Suprapubic skin (tissue), 4 donors: Measurements from ENCODE around the gene RC3H2. TPM values are rescaled to one million over a fixed set of nuclear protein-coding genes. Genes with fewer than 3 reads are reported as not detected.

Experiments used
- DNase-seq, 2 donors: peaks; one replicate each; pipeline ENCODE4 v3.0.0-alpha.2; 2019; ENCODE audit warnings: low spot score in 2 of 2
- H3K27ac ChIP-seq: fragments of 200-600 bp; sonication (generic); one replicate; pipeline ENCODE4 v1.5.1; 2019
- H3K27me3 ChIP-seq: fragments of 200-600 bp; sonication (generic); one replicate; pipeline ENCODE4 v1.5.1; 2019
- H3K36me3 ChIP-seq: fragments of 200-600 bp; sonication (generic); one replicate; pipeline ENCODE4 v1.5.1; 2019
- H3K4me1 ChIP-seq: fragments of 200-600 bp; sonication (generic); one replicate; pipeline ENCODE4 v1.5.1; 2019
- H3K4me3 ChIP-seq: fragments of 200-600 bp; sonication (generic); one replicate; pipeline ENCODE4 v1.5.1; 2019; ENCODE audit warnings: mild to moderate bottlenecking
- H3K9me3 ChIP-seq: fragments of 200-600 bp; sonication (generic); one replicate; pipeline ENCODE4 v1.5.1; 2019
- CTCF ChIP-seq, 2 donors: fragments of 200-600 bp in 1 of 2; fragments of 450-650 bp in 1 of 2; sonication (generic) in 1 of 2; IDR thresholded peaks; one replicate each; pipeline ENCODE4 v1.5.1; 2016 to 2019; ENCODE audit warnings: antibody characterized with exemption in 2 of 2, mild to moderate bottlenecking in 1 of 2, moderate library complexity in 1 of 2
- EP300 ChIP-seq: sonication (generic); formaldehyde crosslinking; IDR thresholded peaks from one replicate; pipeline ENCODE4 v1.6.1; 2017; ENCODE audit warnings: antibody characterized with exemption
- POLR2A ChIP-seq, 2 donors: fragments of 450-650 bp; IDR thresholded peaks; one replicate each; pipeline ENCODE4 v1.6.1; 2017; ENCODE audit warnings: antibody characterized with exemption in 2 of 2, mild to moderate bottlenecking in 2 of 2, moderate library complexity in 2 of 2
- POLR2AphosphoS5 ChIP-seq, 3 donors: sonication (generic); formaldehyde crosslinking; IDR thresholded peaks; one replicate each; pipeline ENCODE4 v1.6.1; 2017; ENCODE audit warnings: antibody characterized with exemption in 3 of 3
- WGBS: methylation state at CpG from one replicate; pipeline ENCODE4 v1.1.5; 2018; 5-methylcytosine and 5-hydroxymethylcytosine counted together
- total RNA-seq, 4 donors: library from RNA; depleted of rRNA; stranded (reverse); fragments of >200 nt; gene quantifications; one replicate each; pipeline ENCODE4 v1.1.0, GENCODE V29; 2016

Gene RC3H2
- total RNA-seq, 4 donors from 2014 or later = 24.2 to 59.2 (median 28.6) TPM

GRCh38 chr9:122948313-122948712, 43.2 kb upstream of the RC3H2 start:
- no peaks in the 10 kb centered on the region for H3K27me3 ChIP-seq
- H3K9me3 ChIP-seq = no peaks in the 10 kb centered on the region
- H3K36me3 ChIP-seq = no peaks in the 10 kb centered on the region
- 76% methylated on average over 3 of the region's 3 CpGs for WGBS
- no peak for TF ChIP-seq EP300
- TF ChIP-seq CTCF (IDR thresholded peaks at IDR 0.05) = no peak
- no peak for TF ChIP-seq POLR2AphosphoS5 (IDR thresholded peaks at IDR 0.05)
- TF ChIP-seq POLR2A (IDR thresholded peaks at IDR 0.05) = no peak
- H3K4me3 ChIP-seq = no peak overlapping the region
- peaks cover 26% of the 10 kb centered on the region for H3K4me1 ChIP-seq
- H3K27ac ChIP-seq = no peak overlapping the region
- DNase-seq = no peak

- no peaks in the 10 kb centered on the region for H3K9me3 ChIP-seq
- H3K27me3 ChIP-seq = no peaks in the 10 kb centered on the region
- H3K27ac ChIP-seq = no peak overlapping the region
- DNase-seq = no peak
- no peaks in the 10 kb centered on the region for H3K36me3 ChIP-seq
- TF ChIP-seq POLR2A (IDR thresholded peaks at IDR 0.05) = no peak
- no peak for TF ChIP-seq EP300
- TF ChIP-seq POLR2AphosphoS5 (IDR thresholded peaks at IDR 0.05) = no peak
- no peak for TF ChIP-seq CTCF (IDR thresholded peaks at IDR 0.05)
- 71% methylated on average over 1 of the region's 1 CpG for WGBS
- no peak overlapping the region for H3K4me3 ChIP-seq
- peaks cover 39% of the 10 kb centered on the region for H3K4me1 ChIP-seq
Observed at GRCh38 chr9:122946461-122947005, 41.4 kb upstream of the RC3H2 start.

GRCh38 chr9:122944960-122945888, 40.1 kb upstream of the RC3H2 start:
- Histone ChIP-seq H3K36me3 (no peaks in the 10 kb centered on the region), H3K9me3 (no peaks in the 10 kb centered on the region), H3K27ac (no peak overlapping the region), H3K27me3 (no peaks in the 10 kb centered on the region), H3K4me3 (no peak overlapping the region), H3K4me1 (peaks cover 43% of the 10 kb centered on the region)
- no peak for DNase-seq
- TF ChIP-seq EP300 (no peak), POLR2AphosphoS5 (IDR thresholded peaks at IDR 0.05) (no peak), CTCF (IDR thresholded peaks at IDR 0.05) (no peak)
- 59% methylated on average over 4 of the region's 4 CpGs for WGBS

GRCh38 chr9:122941582-122942234, 36.5 kb upstream of the RC3H2 start:
- 6% methylated on average over 17 of the region's 17 CpGs for WGBS
- DNase-seq = no peak
- Histone ChIP-seq H3K36me3 (no peaks in the 10 kb centered on the region), H3K9me3 (no peaks in the 10 kb centered on the region), H3K27ac (peak overlapping the region; percentile 97), H3K4me1 (peaks cover 36% of the 10 kb centered on the region), H3K27me3 (no peaks in the 10 kb centered on the region), H3K4me3 (peak overlapping the region; percentile 84)
- TF ChIP-seq POLR2AphosphoS5 (IDR thresholded peaks at IDR 0.05) = no peak
- no peak for TF ChIP-seq POLR2A (IDR thresholded peaks at IDR 0.05)
- TF ChIP-seq CTCF (IDR thresholded peaks at IDR 0.05) = no peak
